GM12891 (cell line): Measurements from ENCODE around the gene PPFIA2.

ENCODE experiments used
- POLR2A ChIP-seq: IDR thresholded peaks from 2 replicates; pipeline ENCODE4 v1.6.1; 2011; ENCODE audit warnings: low read depth, low read length, control low read depth
- POLR2AphosphoS5 ChIP-seq: IDR thresholded peaks from 2 replicates; pipeline ENCODE4 v1.6.1; 2011; ENCODE audit warnings: low read depth, low read length, control low read depth
- TAF1 ChIP-seq: IDR thresholded peaks from 2 replicates; pipeline ENCODE4 v1.6.1; 2011; ENCODE audit warnings: low read depth, low read length, control low read depth

DNA sequence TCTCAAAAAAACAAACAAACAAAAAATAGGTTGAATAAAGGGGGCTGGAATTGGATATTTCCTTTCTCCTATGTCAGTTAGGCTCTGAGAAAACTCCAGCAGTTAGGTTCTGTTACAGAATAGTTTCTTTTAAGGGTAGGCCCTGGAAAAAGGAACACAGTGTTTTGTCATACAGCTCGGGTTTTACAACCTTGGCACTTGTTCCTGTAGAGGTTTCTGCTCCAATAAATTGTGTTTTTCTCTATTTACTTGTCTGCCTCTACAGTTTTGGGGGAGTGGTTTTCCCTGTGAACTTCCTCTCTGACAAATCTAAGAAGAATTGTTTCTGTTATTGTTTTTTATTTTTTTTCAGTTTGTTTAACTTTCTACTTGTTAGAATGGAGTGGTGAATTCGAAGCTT, 513.7 kb downstream of the PPFIA2 start:
- no peak for TF ChIP-seq POLR2A
- no peak for TF ChIP-seq TAF1
- no peak for TF ChIP-seq POLR2AphosphoS5
